Small intestine (tissue), 7 donors: ENCODE data around the gene ZNF212. TPM values are rescaled to one million over a fixed set of nuclear protein-coding genes. Genes with fewer than 3 reads are reported as not detected.
"Not testable (repeated sequence)": the region's sequence is repeated elsewhere in the genome, so short reads cannot be mapped to it uniquely, and the experiment has no call there.

Experiments
- DNase-seq, 2 donors: peaks; one replicate each; pipeline versions ENCODE4 v3.0.0 to v3.0.0-alpha.2; 2013
- FAIRE-seq: peaks from 2 replicates; lab custom pipeline; 2012; peaks lifted over from hg19 to GRCh38; lab: Jason Lieb, UNC
- H3K27ac ChIP-seq, 3 donors: one replicate each; pipeline ENCODE4 v1.5.1; 2013; ENCODE audit warnings: low read length in 2 of 3, mild to moderate bottlenecking in 2 of 3, control low read depth in 1 of 3, inconsistent platforms in 1 of 3, low read depth in 1 of 3, moderate library complexity in 1 of 3
- H3K27me3 ChIP-seq, 3 donors: one replicate each; pipeline ENCODE4 v1.6.1; 2013; ENCODE audit warnings: low read length in 3 of 3, inconsistent platforms in 1 of 3; ENCODE audit not compliant: control insufficient read depth in 3 of 3, insufficient read depth in 3 of 3
- H3K36me3 ChIP-seq, 3 donors: one replicate each; pipeline ENCODE4 v1.6.1; 2013; ENCODE audit warnings: low read length in 3 of 3, inconsistent platforms in 1 of 3, low read depth in 1 of 3, mild to moderate bottlenecking in 1 of 3, moderate library complexity in 1 of 3; ENCODE audit not compliant: control insufficient read depth in 3 of 3, insufficient read depth in 2 of 3
- H3K4me1 ChIP-seq, 3 donors: one replicate each; pipeline ENCODE4 v1.6.1; 2013; ENCODE audit warnings: low read length in 2 of 3, inconsistent platforms in 1 of 3, low read depth in 1 of 3, mild to moderate bottlenecking in 1 of 3, moderate library complexity in 1 of 3; ENCODE audit not compliant: control insufficient read depth in 3 of 3, insufficient read depth in 2 of 3
- H3K4me3 ChIP-seq, 3 donors: one replicate each; pipeline ENCODE4 v1.5.1; 2013; ENCODE audit warnings: low read length in 3 of 3, control low read depth in 1 of 3, inconsistent platforms in 1 of 3, low read depth in 1 of 3, mild to moderate bottlenecking in 1 of 3, moderate library complexity in 1 of 3
- H3K9me3 ChIP-seq, 2 donors: one replicate each; pipeline ENCODE4 v1.6.1; 2013; ENCODE audit warnings: low read depth in 1 of 2, low read length in 1 of 2; ENCODE audit not compliant: control insufficient read depth in 2 of 2, insufficient read depth in 1 of 2
- WGBS, 3 donors: extraction: QIAGEN DNeasy Blood & Tissue Kit; methylation state at CpG; one replicate each; pipeline ENCODE4 v1.1.7; 2013; 5-methylcytosine and 5-hydroxymethylcytosine counted together
- polyA plus RNA-seq, 4 donors: library from polyadenylated mRNA; stranded (reverse) in 3 of 4; unstranded in 1 of 4; fragments of 200-250 nt in 3 of 4; fragments of 120-200 nt in 1 of 4; gene quantifications; one replicate each; pipeline versions ENCODE4 v1.2.1 to v1.2.3, GENCODE V29; 2013
- donor health status: healthy with polysubstance abuse.
- donor health status: control.
- donor health status: control.
- donor health status: Bipolar disorder and iron deficiency.
- donor health status: healthy.

ZNF212 gene
- polyA plus RNA-seq, 4 donors, result 9.0 to 17.3 (median 15.6) TPM

GRCh38 chr7:149237502-149237901 lies 1.9 kb upstream of the ZNF212 start:
- Histone ChIP-seq H3K9me3 (no peaks in the 10 kb centered on the region), H3K4me3 (no peak overlapping the region), H3K27ac (no peak overlapping the region), H3K4me1 (peaks cover 0 to 12% (median 8%) of the 10 kb centered on the region in 3 donors), H3K27me3 (peaks cover 0 to 2% (median 0%) of the 10 kb centered on the region in 3 donors), H3K36me3 (no peaks in the 10 kb centered on the region)
- 81 to 86% (median 83%) methylated on average over 7 of the region's 7 CpGs for WGBS, 3 donors
- DNase-seq (no peak), FAIRE-seq (no peak)

- Histone ChIP-seq H3K27me3 (no peaks in the 10 kb centered on the region), H3K4me3 (no peak overlapping the region), H3K36me3 (no peaks in the 10 kb centered on the region), H3K9me3 (peaks cover 0 to 2% of the 10 kb centered on the region in 2 donors), H3K27ac (no peak overlapping the region), H3K4me1 (peaks cover 0 to 12% (median 8%) of the 10 kb centered on the region in 3 donors)
- no peak for DNase-seq
- FAIRE-seq, result no peak
- WGBS, 3 donors, result 73 to 87% (median 78%) methylated on average over 3 of the region's 3 CpGs
These were observed 1.4 kb upstream of the ZNF212 start for GRCh38 chr7:149238051-149238450.

- Histone ChIP-seq H3K4me1 (peaks cover 0 to 12% (median 8%) of the 10 kb centered on the region in 3 donors), H3K27ac (peak overlapping the region in 1 of 3 donors; percentile 32), H3K4me3 (peak overlapping the region in 2 of 3 donors; percentile 66 to 95), H3K36me3 (peaks cover 0 to 2% (median 0%) of the 10 kb centered on the region in 3 donors), H3K27me3 (no peaks in the 10 kb centered on the region), H3K9me3 (peaks cover 0 to 3% of the 10 kb centered on the region in 2 donors)
- 35 to 70% (median 42%) methylated on average over 5 of the region's 5 CpGs for WGBS, 3 donors
- FAIRE-seq, result no peak
- DNase-seq, result no peak
These were observed 1.2 kb downstream of the ZNF212 start for GRCh38 chr7:149240637-149241036.

GRCh38 chr7:149241696-149242095 lies 2.2 kb downstream of the ZNF212 start:
- Histone ChIP-seq H3K4me3 (peak overlapping the region in 1 of 3 donors; percentile 35), H3K36me3 (peaks cover 0 to 2% (median 0%) of the 10 kb centered on the region in 3 donors), H3K27me3 (no peaks in the 10 kb centered on the region), H3K27ac (peak overlapping the region; percentile 56 to 90 (median 68)), H3K4me1 (peaks cover 0 to 12% (median 8%) of the 10 kb centered on the region in 3 donors), H3K9me3 (peaks cover 0 to 3% of the 10 kb centered on the region in 2 donors)
- no peak for FAIRE-seq
- peak; percentile 42 to 89 for DNase-seq
- 30 to 60% (median 33%) methylated on average over 5 of the region's 5 CpGs for WGBS, 3 donors

GRCh38 chr7:149245244-149245643 lies 5.8 kb downstream of the ZNF212 start:
- Histone ChIP-seq H3K27ac (no peak overlapping the region), H3K4me1 (peaks cover 0 to 7% (median 5%) of the 10 kb centered on the region in 3 donors), H3K27me3 (no peaks in the 10 kb centered on the region), H3K9me3 (peaks cover 0 to 3% of the 10 kb centered on the region in 2 donors), H3K36me3 (peaks cover 0 to 8% (median 2%) of the 10 kb centered on the region in 3 donors), H3K4me3 (no peak overlapping the region)
- 68 to 85% (median 74%) methylated on average over 5 of the region's 5 CpGs for WGBS, 3 donors
- FAIRE-seq (no peak), DNase-seq (no peak)

GRCh38 chr7:149245744-149246143 lies 6.3 kb downstream of the ZNF212 start:
- H3K27ac ChIP-seq, result no peak overlapping the region
- peaks cover 0 to 3% (median under 1%) of the 10 kb centered on the region in 3 donors for H3K4me1 ChIP-seq
- DNase-seq (no peak), FAIRE-seq (no peak)
- WGBS, 3 donors, result 79 to 84% (median 83%) methylated on average over 5 of the region's 5 CpGs
- H3K9me3 ChIP-seq, result peaks cover 0 to 3% of the 10 kb centered on the region in 2 donors
- peaks cover 2 to 13% (median 3%) of the 10 kb centered on the region in 3 donors for H3K36me3 ChIP-seq
- no peaks in the 10 kb centered on the region for H3K27me3 ChIP-seq
- H3K4me3 ChIP-seq, result no peak overlapping the region

- no peak for DNase-seq
- Histone ChIP-seq H3K36me3 (peaks cover 13 to 35% (median 14%) of the 10 kb centered on the region in 3 donors), H3K27me3 (no peaks in the 10 kb centered on the region), H3K9me3 (no peaks in the 10 kb centered on the region), H3K4me3 (no peak overlapping the region), H3K4me1 (no peaks in the 10 kb centered on the region), H3K27ac (no peak overlapping the region)
- no peak for FAIRE-seq
- 62 to 70% (median 67%) methylated on average over 3 of the region's 3 CpGs for WGBS, 3 donors
These were observed 9.3 kb downstream of the ZNF212 start for GRCh38 chr7:149248777-149249176.

- not testable (repeated sequence) for DNase-seq, H3K9me3 ChIP-seq, H3K27me3 ChIP-seq, H3K27ac ChIP-seq, H3K4me1 ChIP-seq, FAIRE-seq, H3K4me3 ChIP-seq
- H3K36me3 ChIP-seq, result peaks cover 15 to 47% (median 19%) of the 10 kb centered on the region in 3 donors
- WGBS, 3 donors, result 95% methylated on average over 18 of the region's 18 CpGs
These were observed 10.7 kb downstream of the ZNF212 start for GRCh38 chr7:149250151-149250550.

GRCh38 chr7:149251518-149251917 lies 12.1 kb downstream of the ZNF212 start:
- H3K4me3 ChIP-seq, H3K27me3 ChIP-seq, H3K4me1 ChIP-seq, H3K9me3 ChIP-seq, DNase-seq, H3K27ac ChIP-seq, FAIRE-seq: not testable (repeated sequence)
- WGBS, 3 donors, result 96 to 98% (median 97%) methylated on average over 10 of the region's 10 CpGs
- peaks cover 19 to 51% (median 21%) of the 10 kb centered on the region in 3 donors for H3K36me3 ChIP-seq
